Central memory CD4-positive, alpha-beta T cell (primary cell): ENCODE results near the gene FSD1.
"Not testable (repeated sequence)": the region's sequence is repeated elsewhere in the genome, so short reads cannot be mapped to it uniquely, and the experiment has no call there.

ENCODE experiments used
- DNase-seq: peaks from one replicate; pipeline ENCODE4 v3.0.0; 2022

Gene FSD1

DNA sequence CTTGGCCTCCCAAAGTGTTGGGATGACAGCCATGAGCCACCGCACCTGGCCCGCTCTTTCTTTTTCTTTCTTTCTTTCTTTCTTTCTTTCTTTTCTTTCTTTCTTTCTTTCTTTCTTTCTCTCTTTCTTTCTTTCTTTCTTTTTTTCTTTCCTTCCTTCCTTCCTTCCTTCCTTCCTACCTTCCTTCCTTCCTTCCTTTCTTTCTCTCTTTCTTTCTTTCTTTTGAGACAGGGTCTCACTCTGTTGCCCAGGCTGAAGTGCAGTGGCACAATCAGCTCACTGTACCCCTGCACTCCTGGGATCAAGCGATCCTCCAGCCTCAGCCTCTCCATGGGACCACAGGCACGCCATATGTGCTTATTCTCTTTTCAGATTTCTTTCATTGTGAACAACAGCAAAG is 18.3 kb upstream of the FSD1 start:
- not testable (repeated sequence) for DNase-seq

DNA sequence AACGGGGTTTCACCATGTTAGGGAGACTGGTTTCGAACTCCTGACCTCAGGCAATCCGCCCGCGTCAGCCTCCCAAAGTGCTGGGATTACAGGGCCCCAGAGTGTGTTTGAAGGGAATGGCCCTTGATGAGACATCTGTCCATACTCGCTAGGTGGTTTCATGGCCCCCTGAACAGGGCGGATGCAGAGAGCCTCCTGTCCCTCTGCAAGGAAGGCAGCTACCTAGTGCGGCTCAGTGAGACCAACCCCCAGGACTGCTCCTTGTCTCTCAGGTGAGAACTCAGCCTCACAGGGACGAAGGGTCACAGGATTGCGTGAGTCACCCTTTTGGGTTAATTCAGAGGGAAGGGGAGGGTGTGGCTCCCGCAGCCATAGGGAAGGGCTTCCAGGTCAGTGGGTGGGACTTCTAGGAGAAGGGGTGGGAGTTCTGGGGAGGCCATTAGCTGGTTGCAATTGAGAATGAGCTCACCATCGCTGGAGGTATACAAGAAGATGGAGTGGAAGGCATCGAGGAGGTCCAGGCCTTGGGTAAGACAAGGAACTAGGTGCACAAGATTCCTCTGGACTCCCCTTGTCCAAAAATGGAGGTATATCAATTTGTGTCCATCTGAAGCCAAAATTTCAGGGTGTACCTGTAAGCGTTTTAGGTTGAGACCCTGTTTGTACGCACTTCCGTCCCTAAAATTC is 16.2 kb upstream of the FSD1 start:
- DNase-seq, result no peak

DNA sequence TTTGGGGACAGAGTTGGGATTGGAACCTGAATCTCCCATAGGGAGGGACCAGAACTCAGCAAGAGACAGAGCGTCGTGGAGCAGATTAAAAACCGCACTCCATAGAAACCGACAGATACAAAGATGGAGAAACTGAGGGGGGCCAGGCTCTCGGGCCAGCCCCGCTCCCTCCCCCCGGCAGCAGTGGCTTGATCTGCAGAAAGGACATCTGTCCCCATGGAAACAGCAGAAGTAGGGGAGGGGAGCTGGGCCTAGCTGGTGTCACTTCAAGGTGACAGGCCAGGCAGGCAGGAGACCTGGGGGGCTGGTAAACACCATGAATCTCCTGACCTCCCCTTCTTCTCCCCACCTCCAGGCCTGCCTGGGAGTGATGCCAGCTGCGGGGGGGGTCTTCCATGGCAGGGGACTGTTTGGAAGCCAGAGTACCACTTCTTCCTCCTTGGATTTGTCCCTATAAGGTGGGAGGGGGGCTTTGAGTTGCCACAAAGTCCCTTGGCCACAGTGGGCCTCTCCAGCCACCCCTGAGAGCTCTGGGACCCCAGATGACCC is 13.1 kb upstream of the FSD1 start:
- DNase-seq, result no peak

DNA sequence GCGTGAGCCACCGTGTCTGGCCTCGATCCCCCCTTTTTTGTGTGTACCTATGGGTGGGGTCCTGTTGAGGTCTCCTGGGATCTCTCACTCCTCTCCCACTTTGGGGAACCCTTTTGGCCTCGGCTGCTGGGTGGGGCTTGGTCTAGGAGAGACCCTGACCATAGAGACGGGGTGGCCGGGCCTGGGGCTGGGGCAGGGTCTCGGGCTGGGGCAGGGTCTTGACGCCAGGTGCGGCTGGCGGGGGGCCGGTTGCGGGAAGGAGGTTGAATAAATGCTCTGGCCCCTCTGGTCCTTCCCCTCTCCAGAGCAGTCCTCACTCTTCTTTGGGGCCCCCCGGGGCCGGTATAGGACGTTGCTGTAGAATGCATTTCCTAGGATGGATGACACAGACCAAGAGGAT is 11.9 kb upstream of the FSD1 start:
- DNase-seq, result no peak

DNA sequence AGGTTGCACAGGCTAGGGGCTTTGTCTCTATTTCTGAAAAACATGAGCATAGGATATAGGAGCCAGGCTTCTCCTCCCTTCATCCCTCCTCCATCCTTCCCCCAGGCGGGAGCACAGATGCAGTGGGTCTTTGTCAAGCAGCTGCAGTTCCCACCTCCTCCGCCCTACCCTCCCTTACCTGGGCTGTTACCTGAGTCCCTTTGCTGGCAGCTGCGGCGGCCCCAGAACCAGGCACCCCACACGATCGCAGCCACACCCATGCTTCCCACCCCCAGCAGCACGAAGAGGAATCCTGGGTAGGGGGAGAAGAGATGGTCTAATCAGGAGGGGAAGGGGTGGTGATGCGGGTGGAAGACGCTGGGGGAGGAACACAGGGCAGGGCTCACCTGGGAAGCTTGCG is 10.0 kb upstream of the FSD1 start:
- no peak for DNase-seq

DNA sequence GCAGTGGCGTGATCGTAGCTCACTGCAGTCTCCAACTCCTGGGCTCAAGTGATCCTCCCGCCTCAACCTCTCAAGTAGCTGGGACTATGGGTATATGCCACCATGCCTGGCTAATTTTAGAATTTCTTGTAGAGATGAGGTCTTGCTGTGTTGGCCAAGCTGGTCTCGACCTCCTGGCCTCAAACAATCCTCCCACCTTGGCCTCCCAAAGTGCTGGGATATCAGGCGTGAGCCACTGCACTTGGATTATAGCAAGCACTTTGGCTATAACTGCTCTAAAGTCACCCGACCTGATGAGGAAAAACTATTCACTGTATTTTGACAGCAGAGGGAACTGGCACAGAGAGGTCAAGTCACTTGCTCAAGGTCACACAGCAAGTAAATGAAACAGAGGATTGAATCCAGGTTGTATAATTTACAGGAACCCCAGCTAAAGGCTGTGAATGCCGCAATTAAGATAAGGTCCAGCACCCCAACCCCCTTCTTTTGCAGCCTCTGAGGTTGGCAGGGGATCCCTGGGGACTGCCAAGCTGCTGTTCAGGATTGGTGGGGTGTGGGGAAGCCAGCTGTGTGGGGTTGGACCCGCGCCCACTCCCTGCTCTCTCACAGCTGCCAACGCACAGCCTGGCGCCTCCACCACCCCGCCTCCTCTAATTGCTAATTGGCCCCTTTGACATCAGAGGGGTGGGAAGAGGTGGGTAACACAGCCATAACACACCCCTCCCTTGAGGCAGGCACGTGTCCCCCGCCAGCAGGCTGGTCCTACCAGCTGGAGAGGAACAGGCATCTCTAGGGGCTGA is 8.2 kb upstream of the FSD1 start:
- no peak for DNase-seq

DNA sequence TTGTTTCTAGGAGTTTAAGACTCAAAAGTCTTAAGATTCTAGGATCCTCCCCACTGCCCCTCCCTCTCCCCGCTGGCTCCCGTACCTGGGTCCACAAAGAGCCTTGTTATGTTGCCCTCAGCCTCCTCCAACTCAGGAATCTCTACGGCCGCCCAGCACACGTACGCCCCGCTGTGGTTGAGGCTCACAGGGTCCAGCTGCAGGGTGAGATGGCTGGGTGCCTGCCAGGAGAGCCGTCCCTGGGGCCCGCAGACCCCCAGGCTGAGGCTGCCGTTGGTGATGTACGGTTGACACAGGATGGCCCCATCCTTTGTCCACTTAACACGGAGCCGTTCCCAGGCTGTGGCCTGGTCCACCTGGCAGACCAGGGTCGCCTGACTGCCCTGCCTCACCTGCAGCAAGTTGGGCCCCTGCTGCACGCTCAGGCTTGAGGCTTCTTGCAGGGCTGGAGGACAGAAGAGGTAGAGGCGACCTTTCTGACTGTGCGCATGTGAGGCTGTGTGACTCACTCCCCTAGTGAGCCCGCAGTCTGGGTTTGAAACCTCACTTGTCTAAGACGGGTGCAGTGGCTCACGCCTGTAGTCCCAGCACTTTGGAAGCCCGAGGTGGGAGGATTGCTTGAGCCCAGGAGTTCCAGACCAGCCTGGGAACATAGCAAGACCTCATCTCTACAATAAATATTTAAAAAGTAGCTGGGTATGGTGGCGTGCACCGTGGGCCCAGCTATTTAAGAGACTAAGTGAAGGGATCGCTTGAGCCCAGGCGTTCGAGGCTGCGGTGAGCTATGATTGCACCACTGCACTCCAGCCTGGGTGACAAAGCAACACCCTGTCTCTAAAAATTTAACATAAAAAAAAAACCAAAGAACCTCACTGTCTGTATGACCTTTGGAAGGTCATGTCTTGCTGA is 6.2 kb upstream of the FSD1 start:
- DNase-seq, result no peak

DNA sequence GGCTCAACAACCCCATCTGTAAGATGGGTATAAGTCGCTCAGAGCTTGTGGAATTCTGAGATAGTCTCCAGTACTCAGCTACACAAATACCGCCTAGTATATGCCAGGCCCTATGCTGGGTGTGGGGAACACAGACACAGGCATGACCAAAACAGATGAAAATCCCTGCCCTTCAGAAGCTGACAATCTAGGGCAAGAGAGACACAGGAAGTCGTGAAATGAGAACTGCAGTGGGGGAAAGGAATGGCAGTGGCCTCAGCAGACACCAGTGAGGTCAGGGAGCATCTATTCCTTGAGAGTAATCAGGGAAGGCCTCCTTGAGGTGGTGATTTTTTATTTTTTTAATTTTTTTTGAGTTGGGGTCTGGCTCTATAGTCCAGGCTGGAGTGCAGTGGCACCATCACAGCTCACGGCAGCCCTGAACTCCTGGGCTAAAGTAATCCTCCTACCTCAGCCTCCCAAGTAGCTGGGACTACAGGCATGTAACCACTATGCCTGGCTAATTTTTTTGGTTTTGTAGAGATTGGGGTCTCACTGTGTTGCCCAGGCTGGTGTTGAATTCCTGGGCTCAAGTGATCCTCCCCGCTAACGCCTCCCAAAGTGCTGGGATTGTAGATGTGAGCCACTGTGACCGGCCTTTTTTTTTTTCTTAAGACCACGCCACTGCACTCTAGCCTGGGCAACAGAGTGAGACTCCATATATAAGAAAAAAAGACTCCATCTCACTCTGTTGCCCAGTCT is 5.4 kb upstream of the FSD1 start:
- no peak for DNase-seq

DNA sequence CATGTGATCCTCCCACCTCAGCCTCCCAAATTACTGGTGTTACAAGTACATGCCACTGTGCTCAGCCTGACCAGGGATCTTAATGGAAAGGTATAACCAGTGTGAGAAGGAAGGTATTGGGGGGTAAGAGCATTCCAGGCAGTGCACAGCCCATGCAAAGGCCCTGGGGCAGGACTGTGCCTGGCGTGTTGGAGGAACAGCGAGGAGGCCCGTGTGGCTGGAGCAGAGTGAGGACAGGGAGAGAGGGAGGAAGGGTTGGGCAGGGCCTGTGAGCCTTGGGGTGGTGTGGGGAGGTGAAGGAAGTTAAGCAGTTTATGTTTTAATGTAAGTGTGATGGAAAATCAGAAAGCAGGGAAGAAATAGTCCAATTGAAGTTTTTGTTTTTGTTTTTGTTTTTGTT is 3.8 kb upstream of the FSD1 start:
- DNase-seq, result no peak

DNA sequence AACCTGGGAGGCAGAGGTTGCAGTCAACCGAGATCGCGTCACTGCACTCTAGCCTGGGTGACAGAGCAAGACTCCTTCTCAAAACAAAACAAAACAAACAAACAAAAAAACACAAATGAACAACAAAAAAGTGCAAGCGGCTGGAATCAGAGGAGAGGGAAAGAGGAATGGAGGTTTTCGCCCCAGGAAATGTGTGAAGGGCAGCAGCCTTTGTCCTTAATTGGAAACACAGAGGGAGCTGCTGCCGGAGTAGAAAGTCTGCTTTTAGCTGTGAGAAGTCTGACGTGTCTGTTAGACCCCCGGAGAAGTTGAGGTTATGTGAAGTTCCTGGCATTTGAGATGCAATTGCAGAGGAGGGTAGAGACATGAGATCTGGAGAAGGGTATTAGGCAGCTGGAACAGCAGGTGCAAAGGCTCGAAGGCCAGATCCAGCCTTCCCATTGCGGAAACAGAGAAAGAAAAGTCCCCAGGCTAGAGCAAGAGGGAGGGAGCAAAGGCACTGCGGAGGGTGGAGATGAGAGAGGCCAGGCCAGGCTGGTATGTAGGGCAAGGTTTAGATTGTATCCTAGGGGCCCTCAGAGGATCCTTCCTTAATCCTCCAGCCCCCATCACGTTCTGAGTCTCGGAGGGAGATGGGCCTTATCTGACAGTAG is 2.7 kb upstream of the FSD1 start:
- DNase-seq, result no peak

DNA sequence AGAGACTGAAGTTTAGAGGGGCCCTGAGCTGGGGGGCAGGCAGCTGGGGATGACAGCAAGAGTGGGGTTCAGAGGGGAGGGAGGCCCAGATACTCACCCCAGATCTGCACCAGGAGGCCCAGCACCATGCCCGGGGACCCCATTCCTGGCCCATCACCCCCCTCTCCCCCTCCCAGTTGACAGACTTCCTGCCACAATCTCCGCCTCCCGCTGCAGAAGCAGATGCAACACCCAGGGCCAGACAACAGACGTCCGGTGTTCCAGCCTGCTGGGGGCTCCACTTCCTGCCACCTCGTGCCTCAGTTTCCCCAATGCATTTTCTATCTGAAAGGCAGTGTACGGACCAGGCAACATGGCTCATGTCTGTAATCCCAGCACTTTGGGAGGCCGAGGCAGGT is 2.2 kb upstream of the FSD1 start, which contains the start of gene TMIGD2:
TSS of gene TMIGD2 (minus strand) at position 147 of the 398 bp plus-strand sequence. CDS start at position 143, 4 bp downstream.
- DNase-seq, result no peak

DNA sequence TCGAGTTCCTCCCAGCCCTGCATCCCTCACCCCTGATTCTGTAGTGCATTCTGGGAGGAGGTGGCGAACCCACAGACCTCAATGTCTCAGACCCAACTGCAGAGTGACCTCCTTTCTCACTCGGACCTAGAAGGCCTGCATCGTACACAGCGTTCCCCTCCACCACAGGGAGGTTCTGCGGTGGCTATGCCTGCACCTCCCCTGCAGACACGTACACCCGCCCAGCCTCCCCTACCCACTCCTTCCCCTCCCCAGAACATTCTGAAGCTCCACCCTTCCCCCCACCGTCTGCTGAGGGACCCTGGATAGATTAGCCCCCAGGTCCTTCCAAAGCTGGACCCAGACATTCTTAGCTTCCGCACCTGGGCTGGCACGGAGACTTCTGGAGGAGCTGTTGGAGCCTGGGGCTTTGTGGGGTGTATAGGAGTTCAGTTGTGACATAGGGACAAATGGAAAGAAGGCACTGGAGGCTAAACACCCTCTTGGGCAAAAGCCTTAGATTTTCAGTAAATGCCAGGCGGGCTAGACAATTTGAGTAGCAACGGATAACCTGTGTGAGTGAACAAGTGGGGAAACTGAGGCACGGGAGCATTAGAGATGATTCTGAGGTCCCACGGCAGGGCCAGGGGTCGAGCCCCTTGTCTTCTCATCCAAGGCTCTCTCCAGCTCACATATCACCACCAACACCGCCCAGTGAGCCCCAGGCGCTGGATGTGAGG is 420 bp upstream of the FSD1 start:
- DNase-seq, result no peak

DNA sequence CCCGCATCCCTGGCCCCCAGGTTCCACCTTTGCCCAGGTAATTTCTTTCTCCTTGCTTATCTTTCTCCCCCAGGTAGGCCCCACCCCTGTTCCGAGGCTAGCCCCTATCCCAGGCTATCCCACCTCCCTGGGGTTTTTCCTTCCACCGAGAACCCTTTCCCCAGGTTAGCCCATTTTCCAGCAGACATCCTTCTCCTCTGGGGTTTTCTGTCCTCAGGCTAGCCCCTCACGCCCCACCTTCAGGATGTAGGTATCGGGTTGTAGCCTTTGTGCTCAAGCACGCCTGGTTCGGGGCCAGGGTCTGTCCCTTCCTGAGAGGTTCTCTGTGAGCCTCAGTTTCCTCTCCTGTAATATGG is 837 bp downstream of the FSD1 start:
- no peak for DNase-seq

DNA sequence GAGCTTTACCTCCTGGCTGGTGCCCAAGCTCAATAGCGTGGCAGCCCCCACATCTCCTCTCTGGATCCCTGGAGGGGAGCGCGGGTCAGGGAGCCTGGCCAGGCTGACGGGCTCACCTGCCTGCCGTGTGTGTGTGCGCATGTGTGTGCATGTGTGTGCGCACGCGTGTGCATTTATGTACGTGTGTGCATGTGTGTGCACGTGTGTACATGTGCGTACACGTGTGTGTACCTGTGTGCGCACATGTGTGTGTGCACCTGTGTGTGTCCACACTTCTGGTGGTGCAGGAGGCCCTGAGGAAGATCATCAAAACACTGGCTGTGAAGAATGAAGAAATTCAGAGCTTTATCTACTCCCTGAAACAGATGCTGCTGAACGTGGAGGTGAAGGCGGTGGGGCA is 1.3 kb downstream of the FSD1 start:
- DNase-seq, result no peak

DNA sequence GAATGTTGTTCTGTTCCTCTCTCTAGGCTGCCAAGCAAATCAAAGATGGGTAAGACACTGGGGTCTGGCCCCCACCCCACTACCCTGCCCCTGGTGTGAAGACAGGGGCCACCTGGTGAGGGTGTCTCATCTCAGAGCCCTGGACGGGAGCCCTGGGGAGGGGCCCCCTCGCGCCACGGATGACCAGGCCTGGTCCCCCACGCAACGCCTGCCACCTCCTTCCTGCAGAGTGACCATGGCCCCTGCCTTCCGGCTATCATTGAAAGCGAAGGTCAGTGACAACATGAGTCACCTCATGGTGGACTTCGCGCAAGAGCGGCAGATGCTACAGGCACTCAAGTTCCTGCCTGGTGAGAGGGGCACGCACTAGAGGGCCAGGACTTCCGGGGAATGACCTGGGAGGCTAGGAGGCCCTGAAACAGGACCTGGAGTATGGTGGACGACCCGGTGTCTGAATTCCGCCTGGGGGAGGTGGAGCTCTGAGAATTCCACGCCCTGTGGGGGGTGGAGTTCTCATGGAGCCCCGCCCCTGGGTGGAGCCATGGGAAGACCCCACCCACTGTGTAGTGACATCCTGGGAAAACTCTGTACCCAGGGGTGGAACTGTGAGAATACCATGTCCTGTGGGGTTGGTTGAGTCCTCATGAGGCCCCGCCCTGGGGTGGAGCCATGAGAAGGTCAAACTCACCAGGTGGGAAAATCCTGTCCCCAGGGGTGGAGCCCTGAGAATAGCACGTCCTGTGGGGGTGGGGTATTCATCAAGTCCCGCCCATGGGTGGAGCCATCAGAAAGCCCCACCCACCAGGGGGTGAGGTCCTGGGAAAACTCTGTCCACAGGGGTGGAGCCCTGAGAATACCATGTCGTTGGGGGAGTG is 6.1 kb downstream of the FSD1 start:
- DNase-seq, result no peak

DNA sequence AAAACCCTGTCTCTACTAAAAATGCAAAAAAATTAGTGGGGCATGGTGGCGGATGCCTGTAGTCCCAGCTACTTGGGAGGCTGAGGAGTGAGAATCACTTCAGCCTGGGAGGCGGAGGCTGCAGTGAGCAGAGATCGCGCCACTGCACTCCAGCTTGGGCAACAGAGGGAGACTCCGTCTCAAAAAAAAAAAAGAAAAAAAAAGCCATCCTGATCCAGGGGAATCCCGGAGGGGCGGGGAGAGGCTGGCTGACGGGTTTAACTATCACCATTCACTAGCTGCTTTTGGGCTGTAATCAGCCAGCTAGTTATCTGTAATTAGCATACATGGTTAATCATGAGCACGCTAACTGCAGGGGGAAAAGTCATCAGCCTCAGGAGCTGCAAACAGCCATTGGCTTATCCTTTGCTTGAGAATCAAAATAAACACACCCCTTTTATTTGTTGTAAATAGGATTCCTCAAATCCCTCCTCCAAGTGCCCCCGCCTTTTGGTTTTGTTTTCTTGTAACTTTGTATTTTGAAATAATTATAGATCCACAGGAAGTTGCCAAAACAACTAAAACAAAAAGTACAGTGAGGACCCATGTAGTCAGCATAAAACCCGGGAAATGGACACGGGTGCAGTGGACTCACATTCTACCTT is 9.6 kb downstream of the FSD1 start:
- DNase-seq, result no peak

DNA sequence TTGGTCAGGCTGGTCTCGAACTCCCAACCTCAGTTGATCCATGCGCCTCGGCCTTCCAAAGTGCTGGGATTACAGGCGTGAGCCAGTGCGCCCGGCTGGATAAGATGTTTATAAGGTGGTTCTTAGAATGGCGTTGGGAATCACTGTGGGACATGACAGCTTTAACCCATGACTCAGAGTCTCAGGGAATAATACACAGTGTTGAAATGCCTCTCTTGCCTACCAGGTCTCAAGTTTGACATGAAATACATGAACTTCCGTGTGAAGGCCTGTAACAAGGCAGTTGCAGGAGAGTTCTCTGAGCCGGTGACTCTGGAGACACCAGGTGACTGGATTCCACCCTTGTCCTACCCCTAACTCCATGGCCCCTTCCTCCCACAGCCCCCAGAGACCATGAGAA is 12.6 kb downstream of the FSD1 start:
- DNase-seq, result no peak

DNA sequence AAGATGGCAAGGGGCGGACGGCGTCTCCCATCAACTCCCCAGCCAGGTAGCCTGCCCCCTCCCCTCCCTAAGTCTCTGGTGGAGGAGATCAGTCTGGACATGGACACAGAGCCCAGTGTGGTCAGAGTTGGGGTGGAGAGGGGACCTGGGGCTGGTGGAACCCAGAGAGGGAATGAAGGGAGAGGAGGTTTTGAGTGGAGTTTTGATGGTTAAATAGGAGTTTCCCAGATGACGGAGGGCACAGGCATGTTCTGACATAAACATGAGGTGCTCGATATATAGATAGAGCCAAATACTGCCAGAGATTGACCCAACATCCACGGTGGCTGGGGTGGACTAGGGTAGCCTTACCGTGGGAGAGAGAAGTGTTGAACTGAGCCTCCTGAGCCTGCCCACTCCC is 14.1 kb downstream of the FSD1 start:
- no peak for DNase-seq

DNA sequence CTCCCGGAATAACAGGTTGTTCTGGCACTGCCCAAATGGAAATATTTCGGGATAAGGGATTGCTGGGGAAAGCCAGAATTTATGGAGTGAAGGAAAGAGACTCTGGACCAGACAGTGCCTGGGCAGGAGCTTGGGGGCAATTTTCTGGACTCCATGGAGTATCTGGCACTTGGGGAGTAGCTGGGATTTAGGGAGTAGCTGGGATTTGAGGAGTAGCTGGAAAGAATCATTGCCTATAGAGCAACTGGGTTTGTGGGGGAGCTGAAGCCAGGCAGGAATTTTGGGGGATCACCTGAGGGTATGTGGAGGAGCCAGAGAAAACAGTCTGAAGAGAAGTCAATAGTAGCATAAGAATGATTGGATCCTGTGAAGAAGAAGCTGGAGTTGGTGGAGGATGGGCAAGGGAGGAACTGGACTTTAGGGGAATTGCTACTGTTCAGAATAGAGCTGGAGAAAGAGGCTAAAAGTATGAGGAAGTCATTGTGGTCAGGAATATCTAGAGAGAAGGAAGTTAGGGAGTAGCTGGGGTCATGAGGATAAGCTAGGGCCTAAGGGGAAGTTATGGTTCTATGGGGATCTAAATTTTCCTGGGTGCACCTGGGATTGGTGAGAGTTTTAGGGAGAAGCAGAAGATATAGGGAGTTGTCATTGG is 14.8 kb downstream of the FSD1 start:
- DNase-seq, result no peak
